A549 (cell line): ENCODE results near the gene FNIP2. TPM values are rescaled to one million over a fixed set of nuclear protein-coding genes. Genes with fewer than 3 reads are reported as not detected.

ENCODE experiments used
- ATAC-seq, 2 experiments: fragments of 200-7000 bp in 1 of 2; fragments of >200 bp in 1 of 2; cut with Nextera tagmentation in 1 of 2; cut with Tn5 transposase in 1 of 2; 3 replicates each; pipeline versions ENCODE4 v1.8.0 to v1.9.1; 2018 to 2020; ENCODE audit warnings: mild to moderate bottlenecking in 1 of 2, moderate library complexity in 1 of 2
- CTCF ChIA-PET: fragments of 300-600 bp; sonication (Branson Sonifier 250); formaldehyde crosslinking; extraction: SDS; loops from one replicate; lab custom pipeline; 2021; ENCODE audit warnings: antibody characterized with exemption, inconsistent platforms; lab: Yijun Ruan, JAX
- POLR2A ChIA-PET: fragments of 350-600 bp; formaldehyde crosslinking; extraction: SDS; loops from one replicate; lab custom pipeline; 2021; ENCODE audit warnings: antibody characterized with exemption, inconsistent platforms; lab: Yijun Ruan, JAX
- DNase-seq, 2 experiments: peaks; one replicate each; pipeline versions ENCODE4 v3.0.0 to v3.0.0-alpha.2; 2011 to 2016; ENCODE audit warnings: low read depth in 1 of 2, low spot score in 1 of 2
- FAIRE-seq: peaks from 2 replicates; lab custom pipeline; 2011; peaks lifted over from hg19 to GRCh38; lab: Jason Lieb, UNC
- H3K27ac ChIP-seq, 2 experiments: fragments of >200 bp; sonication (Bioruptor Twin); formaldehyde crosslinking; 3 replicates each; pipeline ENCODE4 v1.5.1; 2016 to 2017
- H3K4me1 ChIP-seq: fragments of >200 bp; sonication (Bioruptor Twin); formaldehyde crosslinking; 3 replicates; pipeline ENCODE4 v1.6.1; 2016
- H3K4me2 ChIP-seq: fragments of >200 bp; sonication (Bioruptor Twin); formaldehyde crosslinking; 3 replicates; pipeline ENCODE4 v1.6.1; 2016
- H3K4me3 ChIP-seq: fragments of >200 bp; sonication (Bioruptor Twin); formaldehyde crosslinking; 3 replicates; pipeline ENCODE4 v1.5.1; 2016
- H3K9me3 ChIP-seq: fragments of >200 bp; sonication (Bioruptor Twin); formaldehyde crosslinking; 3 replicates; pipeline ENCODE4 v1.6.1; 2016
- CBX2 ChIP-seq: fragments of 200-600 bp; sonication (generic); IDR thresholded peaks from 2 replicates; pipeline ENCODE4 v1.6.1; 2016; ENCODE audit warnings: low read depth, mild to moderate bottlenecking, borderline replicate concordance
- CHD2 ChIP-seq: fragments of 150-350 bp; IDR thresholded peaks from 2 replicates; pipeline ENCODE4 v1.6.1; 2014; ENCODE audit warnings: low read length; ENCODE audit not compliant: partially characterized antibody
- CTCF ChIP-seq: fragments of >200 bp; sonication (Bioruptor Twin); formaldehyde crosslinking; IDR thresholded peaks from 3 replicates; pipeline ENCODE4 v1.5.1; 2016
- E2F6 ChIP-seq: IDR thresholded peaks from 2 replicates; pipeline ENCODE4 v1.6.1; 2012; ENCODE audit warnings: low read depth, borderline replicate concordance
- EHF ChIP-seq: fragments of 250-450 bp; sonication (Bioruptor Pico); IDR thresholded peaks from 2 replicates; pipeline ENCODE4 v1.5.0; 2020; ENCODE audit warnings: mild to moderate bottlenecking
- EHMT2 ChIP-seq: fragments of 200-600 bp; sonication (generic); IDR thresholded peaks from 2 replicates; pipeline ENCODE4 v1.6.1; 2016; ENCODE audit warnings: antibody characterized with exemption, low read depth, mild to moderate bottlenecking, moderate library complexity
- EP300 ChIP-seq, 2 experiments: fragments of >200 bp; sonication (Bioruptor Twin); formaldehyde crosslinking; IDR thresholded peaks; 2 replicates in 1 of 2; 3 replicates in 1 of 2; pipeline ENCODE4 v1.6.1; 2016 to 2017
- FOSB ChIP-seq: fragments of 250-450 bp; sonication (Bioruptor Pico); IDR thresholded peaks from 2 replicates; pipeline ENCODE4 v1.5.0; 2020; ENCODE audit warnings: mild to moderate bottlenecking, moderate library complexity
- FOSL2 ChIP-seq, 2 experiments: fragments of 450-650 bp in 1 of 2; fragments of >200 bp in 1 of 2; sonication (Bioruptor Twin) in 1 of 2; formaldehyde crosslinking; IDR thresholded peaks; 2 replicates each; pipeline versions ENCODE4 v1.5.0 to v1.6.1; 2016 to 2020; ENCODE audit warnings: mild to moderate bottlenecking in 1 of 2, moderate library complexity in 1 of 2
- FOXS1 ChIP-seq: fragments of 250-450 bp; sonication (Bioruptor Pico); IDR thresholded peaks from 2 replicates; pipeline ENCODE4 v1.5.0; 2020; ENCODE audit warnings: mild to moderate bottlenecking, moderate library complexity
- HDAC2 ChIP-seq: fragments of 200-600 bp; sonication (generic); IDR thresholded peaks from 2 replicates; pipeline ENCODE4 v1.6.1; 2016
- HES2 ChIP-seq: fragments of >200 bp; sonication (Bioruptor Twin); formaldehyde crosslinking; IDR thresholded peaks from 2 replicates; pipeline ENCODE4 v1.6.1; 2016
- KDM1A ChIP-seq: fragments of 200-600 bp; sonication (generic); IDR thresholded peaks from 2 replicates; pipeline ENCODE4 v1.6.1; 2016; ENCODE audit warnings: low read depth, mild to moderate bottlenecking
- KDM5A ChIP-seq: fragments of 200-600 bp; sonication (generic); IDR thresholded peaks from 2 replicates; pipeline ENCODE4 v1.6.1; 2016; ENCODE audit warnings: antibody characterized with exemption, mild to moderate bottlenecking
- MAX ChIP-seq: IDR thresholded peaks from 2 replicates; pipeline ENCODE4 v1.6.1; 2012
- MAZ ChIP-seq: fragments of 150-350 bp; IDR thresholded peaks from 2 replicates; pipeline ENCODE4 v1.6.1; 2014; ENCODE audit warnings: antibody characterized with exemption, low read depth, low read length, borderline replicate concordance
- MYC ChIP-seq: IDR thresholded peaks from 2 replicates; pipeline ENCODE4 v1.6.1; 2012; ENCODE audit warnings: mild to moderate bottlenecking, inconsistent platforms, low read length, improper control_type of control experiment, borderline replicate concordance
- NFE2L2 ChIP-seq: fragments of 150-350 bp; conservative IDR thresholded peaks from 2 replicates; pipeline ENCODE4 v1.6.1; 2014; ENCODE audit warnings: low read length
- NR3C1 ChIP-seq: fragments of >200 bp; sonication (Bioruptor Twin); formaldehyde crosslinking; IDR thresholded peaks from 3 replicates; pipeline ENCODE4 v1.6.1; 2017
- PBX3 ChIP-seq: IDR thresholded peaks from 2 replicates; pipeline ENCODE4 v1.6.1; 2012
- RAD21 ChIP-seq, 2 experiments: fragments of >200 bp in 1 of 2; sonication (Bioruptor Twin) in 1 of 2; formaldehyde crosslinking in 1 of 2; IDR thresholded peaks in 1 of 2; conservative IDR thresholded peaks in 1 of 2; 2 replicates in 1 of 2; 3 replicates in 1 of 2; pipeline ENCODE4 v1.6.1; 2012 to 2018; ENCODE audit warnings: inconsistent platforms in 1 of 2
- RCOR1 ChIP-seq: fragments of 150-350 bp; IDR thresholded peaks from 2 replicates; pipeline ENCODE4 v1.6.1; 2014; ENCODE audit warnings: antibody characterized with exemption, low read length, low read depth
- REST ChIP-seq: fragments of 200-600 bp; sonication (generic); IDR thresholded peaks from 2 replicates; pipeline ENCODE4 v1.6.1; 2016; ENCODE audit warnings: antibody characterized with exemption, mild to moderate bottlenecking, moderate library complexity
- RFX5 ChIP-seq: fragments of 450-650 bp; IDR thresholded peaks from 2 replicates; pipeline ENCODE4 v1.7.1; 2014; ENCODE audit warnings: antibody characterized with exemption, mild to moderate bottlenecking, moderate library complexity
- SREBF2 ChIP-seq: fragments of 450-650 bp; IDR thresholded peaks from 2 replicates; pipeline ENCODE4 v1.6.1; 2014; ENCODE audit warnings: mild to moderate bottlenecking, moderate library complexity
- TFCP2L1 ChIP-seq: fragments of 250-450 bp; sonication (Bioruptor Pico); IDR thresholded peaks from 2 replicates; pipeline ENCODE4 v1.5.0; 2021; ENCODE audit warnings: mild to moderate bottlenecking
- ZNF302 ChIP-seq: fragments of 250-450 bp; sonication (Bioruptor Pico); IDR thresholded peaks from 2 replicates; pipeline ENCODE4 v1.9.0; 2021; ENCODE audit warnings: inconsistent platforms, mild to moderate bottlenecking, moderate library complexity
- WGBS: methylation state at CpG from one replicate; pipeline ENCODE4 v1.1.6; 2017; ENCODE audit errors: missing lambda C conversion rate; 5-methylcytosine and 5-hydroxymethylcytosine counted together
- polyA plus RNA-seq, 4 experiments: library from polyadenylated mRNA; depleted of rRNA in 3 of 4; stranded (reverse); fragments of >200 nt; fragmentation: RNase III in 1 of 4; extraction: RNeasy Plus Mini Kit Qiagen cat#74134 plus additional on column Dnase treatment in 1 of 4; gene quantifications; 2 replicates in 3 of 4; 3 replicates in 1 of 4; pipeline ENCODE4 v1.2.3, GENCODE V29; 2011 to 2017

FNIP2 gene
- polyA plus RNA-seq, 2 of the 4 experiments (the other 2 are of a cell fraction): 2.0 to 2.5 TPM

GRCh38 chr4:158847535-158847934 is 78.7 kb downstream of the FNIP2 start:
- POLR2A ChIA-PET: no interaction called here
- H3K27ac ChIP-seq: no peak overlapping the region
- WGBS: 75% methylated on average over 4 of the region's 4 CpGs
- no peak for DNase-seq
- H3K4me2 ChIP-seq: no peak overlapping the region
- no peak for TF ChIP-seq PBX3
- TF ChIP-seq KDM5A: no peak
- H3K9me3 ChIP-seq: no peaks in the 10 kb centered on the region
- FAIRE-seq: no peak
- H3K4me3 ChIP-seq: no peak overlapping the region
- no peaks in the 10 kb centered on the region for H3K4me1 ChIP-seq
- no peak for ATAC-seq
- CTCF ChIA-PET: interaction anchor here (0.6 to 1.6 kb wide), 2 partner anchors 61 to 355 kb away, joined by 3 to 6 read pairs; no protein-coding TSS in a partner anchor

- no peak for FAIRE-seq
- Histone ChIP-seq H3K9me3 (no peaks in the 10 kb centered on the region), H3K4me3 (no peak overlapping the region), H3K4me1 (no peaks in the 10 kb centered on the region), H3K4me2 (no peak overlapping the region), H3K27ac (no peak overlapping the region)
- TF ChIP-seq RFX5 (no peak), KDM1A (no peak), NFE2L2 (no peak), EP300 (IDR thresholded peaks at IDR 0.05) (no peak), EHF (CRISPR knock-in tag) (no peak), FOSL2 (IDR thresholded peaks at IDR 0.05) (no peak), FOSL2 (CRISPR knock-in tag; IDR thresholded peaks at IDR 0.05) (no peak), EHMT2 (no peak), FOXS1 (CRISPR knock-in tag) (no peak), RAD21 (conservative IDR thresholded peaks at IDR 0.05 in 1 of 2, IDR thresholded peaks at IDR 0.05 in 1 of 2) (no peak), NR3C1 (no peak), HES2 (no peak), SREBF2 (no peak), MAZ (no peak), REST (no peak), E2F6 (no peak), MAX (no peak)
- ATAC-seq: no peak
- ChIA-PET CTCF (interaction anchor here (0.6 to 2.4 kb wide), 9 partner anchors 10 to 399 kb away, joined by 3 to 12 read pairs (median 4); no protein-coding TSS in a partner anchor), POLR2A (no interaction called here)
- 97% methylated on average over 2 of the region's 2 CpGs for WGBS
- no peak for DNase-seq
These were observed 80.9 kb downstream of the FNIP2 start for GRCh38 chr4:158849681-158850080.

GRCh38 chr4:158850371-158850770 is 81.5 kb downstream of the FNIP2 start:
- H3K4me2 ChIP-seq: no peak overlapping the region
- TF ChIP-seq FOSB (CRISPR knock-in tag) (no peak), TFCP2L1 (CRISPR knock-in tag) (no peak), RCOR1 (no peak), FOXS1 (CRISPR knock-in tag) (no peak), MYC (no peak), CTCF (no peak), CBX2 (no peak), CHD2 (no peak), HDAC2 (no peak), ZNF302 (no peak)
- TF ChIP-seq, all 56 proteins: peak for 0
- no peak for ATAC-seq
- no peaks in the 10 kb centered on the region for H3K9me3 ChIP-seq
- POLR2A ChIA-PET: no interaction called here
- DNase-seq: no peak
- H3K27ac ChIP-seq: no peak overlapping the region
- CTCF ChIA-PET: interaction anchor here (0.7 to 2.4 kb wide), 8 partner anchors 10 to 291 kb away, joined by 3 to 12 read pairs (median 4); no protein-coding TSS in a partner anchor
- H3K4me1 ChIP-seq: no peaks in the 10 kb centered on the region
- H3K4me3 ChIP-seq: no peak overlapping the region
- no peak for FAIRE-seq
